Caco-2 (cell line): ENCODE results near the gene PRELID3B. TPM values are rescaled to one million over a fixed set of nuclear protein-coding genes. Genes with fewer than 3 reads are reported as not detected.

Source experiments
- BruUV-seq: library from RNA; stranded (reverse); fragments of 400-500 nt; replicated peaks from 2 replicates; lab custom pipeline; 2021; lab: Mats Ljungman, UMichigan
- CTCF ChIA-PET: fragments of 300-600 bp; sonication (Branson Sonifier 250); formaldehyde crosslinking; loops from one replicate; lab custom pipeline; 2022; ENCODE audit warnings: antibody characterized with exemption; lab: Charles Lee
- POLR2A ChIA-PET: fragments of 300-600 bp; sonication (Branson Sonifier 250); formaldehyde crosslinking; loops from one replicate; lab custom pipeline; 2022; ENCODE audit warnings: antibody characterized with exemption; lab: Charles Lee
- DNase-seq, 2 experiments: peaks; one replicate each; pipeline versions ENCODE4 v3.0.0 to v3.0.0-alpha.2; 2020 to 2022
- H3K27me3 ChIP-seq: replicated peaks from 2 replicates; pipeline ENCODE4 v1.6.0; 2011; ENCODE audit warnings: low read length; ENCODE audit not compliant: control insufficient read depth, insufficient read depth
- H3K36me3 ChIP-seq: 2 replicates; pipeline ENCODE4 v1.5.1; 2011; ENCODE audit warnings: low read length; ENCODE audit not compliant: control insufficient read depth, insufficient read depth
- H3K4me1 ChIP-seq: fragments of 250-450 bp; sonication (Bioruptor Pico); 2 replicates; pipeline ENCODE4 v1.5.1; 2020; ENCODE audit warnings: mild to moderate bottlenecking
- H3K4me3 ChIP-seq: 2 replicates; pipeline ENCODE4 v1.5.1; 2011; ENCODE audit warnings: low read depth, mild to moderate bottlenecking, control low read depth, low read length
- H3K9me3 ChIP-seq: fragments of 250-450 bp; sonication (Bioruptor Pico); 2 replicates; pipeline ENCODE4 v1.5.1; 2020; ENCODE audit warnings: mild to moderate bottlenecking, moderate library complexity
- H3K27ac Mint-ChIP-seq: one replicate; pipeline ENCODE4 v1.8.0; 2022; ENCODE audit warnings: mixed read lengths; ENCODE audit not compliant: unreplicated experiment
- H3K27me3 Mint-ChIP-seq: one replicate; pipeline ENCODE4 v1.8.0; 2022; ENCODE audit warnings: mixed read lengths; ENCODE audit not compliant: insufficient read depth, unreplicated experiment
- H3K36me3 Mint-ChIP-seq: one replicate; pipeline ENCODE4 v1.8.0; 2022; ENCODE audit warnings: mild to moderate bottlenecking, mixed read lengths; ENCODE audit not compliant: insufficient read depth, unreplicated experiment
- H3K4me1 Mint-ChIP-seq: one replicate; pipeline ENCODE4 v1.8.0; 2022; ENCODE audit warnings: low read depth, mixed read lengths; ENCODE audit not compliant: unreplicated experiment
- H3K4me3 Mint-ChIP-seq: one replicate; pipeline ENCODE4 v1.8.0; 2022; ENCODE audit warnings: mild to moderate bottlenecking, moderate library complexity, mixed read lengths; ENCODE audit not compliant: unreplicated experiment
- H3K9me3 Mint-ChIP-seq: one replicate; pipeline ENCODE4 v1.8.0; 2022; ENCODE audit warnings: mixed read lengths; ENCODE audit not compliant: unreplicated experiment
- intact Hi-C: fragments of 100-400 bp; cut with micrococcal nuclease; formaldehyde crosslinking; loops from one replicate; pipeline ENCODE4 v1.10.0; 2022; ENCODE audit not compliant: unreplicated experiment
- total RNA-seq: library from RNA; stranded (reverse); gene quantifications from 2 replicates; pipeline ENCODE4 v1.2.3, GENCODE V29; 2022
- TF ChIP-seq, protein P1 (sequence below), 2 experiments: fragments of 200-600 bp in 1 of 2; IDR thresholded peaks; 1 replicate in 1 of 2; 2 replicates in 1 of 2; pipeline versions ENCODE4 v1.5.1 to v1.8.0; 2011 to 2022; ENCODE audit warnings: antibody characterized with exemption in 1 of 2, control low read depth in 1 of 2, inconsistent platforms in 1 of 2, low read depth in 1 of 2, low read length in 1 of 2, mild to moderate bottlenecking in 1 of 2, moderate library complexity in 1 of 2; ENCODE audit not compliant: insufficient read depth in 1 of 2, severe bottlenecking in 1 of 2, unreplicated experiment in 1 of 2

Gene PRELID3B
- total RNA-seq, 1 experiment from 2014 or later = 171 TPM

DNA sequence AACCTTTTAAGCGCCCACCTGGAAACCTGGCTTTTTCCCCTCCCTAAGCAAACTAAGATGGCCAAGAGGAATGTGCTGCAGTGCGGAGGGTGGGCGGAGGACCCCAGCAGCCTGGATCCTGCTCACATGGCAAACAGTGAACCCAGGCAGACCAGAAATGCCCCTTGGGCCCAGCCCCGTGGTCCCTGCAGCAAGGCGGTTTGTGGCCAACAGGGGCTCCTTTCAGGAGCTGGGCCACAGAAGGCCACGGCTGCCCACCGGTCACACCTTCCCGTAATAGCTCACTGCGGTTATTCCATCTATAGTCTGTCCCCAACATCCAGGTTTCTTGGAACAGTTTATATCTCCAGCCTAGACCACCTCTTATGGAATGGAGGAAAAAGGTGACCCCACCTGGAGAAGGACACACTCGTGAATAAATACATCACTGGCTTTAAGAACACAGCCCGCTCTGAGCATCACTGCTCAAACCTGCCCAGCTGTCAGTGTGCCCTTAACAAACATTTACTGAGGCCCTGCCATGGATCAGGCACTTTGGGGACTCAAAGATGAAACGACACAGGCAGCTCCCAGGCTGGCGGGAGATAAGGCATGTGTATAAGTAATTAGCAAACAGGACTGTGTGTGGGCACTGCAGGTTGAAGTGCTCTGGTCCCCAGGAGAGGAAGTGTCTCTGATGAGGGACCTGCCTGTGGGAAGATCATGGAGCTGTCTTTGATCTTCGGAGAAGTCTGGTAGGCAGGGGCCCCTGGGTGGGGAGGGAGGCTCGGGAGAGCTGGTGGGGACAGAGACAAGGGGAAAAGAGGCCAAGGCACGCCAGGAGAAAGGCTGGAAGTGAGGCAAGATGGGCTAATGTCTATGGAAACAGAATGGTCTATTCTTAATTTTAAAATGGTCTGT, 26.5 kb downstream of the PRELID3B start:
- H3K27me3 ChIP-seq = no peaks in the 10 kb centered on the region
- Mint-ChIP-seq H3K27me3 (no peaks in the 10 kb centered on the region), H3K9me3 (no peaks in the 10 kb centered on the region), H3K4me1 (peaks cover 28% of the 10 kb centered on the region), H3K4me3 (no peak overlapping the region), H3K36me3 (peaks cover 6% of the 10 kb centered on the region), H3K27ac (no peak overlapping the region)
- H3K9me3 ChIP-seq = no peaks in the 10 kb centered on the region
- CTCF ChIA-PET = interaction anchor here (1.0 to 1.5 kb wide), 3 partner anchors 16 to 206 kb away, joined by 4 to 6 read pairs (median 4); partner anchors contain the start of gene ATP5F1E
- no TSS peak for BruUV-seq
- intact Hi-C loops = loop anchor here (1.0 kb wide), 2 partner anchors 16 to 26 kb away; partner anchors contain the start of genes ATP5F1E and PRELID3B
- no peak overlapping the region for H3K4me3 ChIP-seq
- TF ChIP-seq, protein P1, sequence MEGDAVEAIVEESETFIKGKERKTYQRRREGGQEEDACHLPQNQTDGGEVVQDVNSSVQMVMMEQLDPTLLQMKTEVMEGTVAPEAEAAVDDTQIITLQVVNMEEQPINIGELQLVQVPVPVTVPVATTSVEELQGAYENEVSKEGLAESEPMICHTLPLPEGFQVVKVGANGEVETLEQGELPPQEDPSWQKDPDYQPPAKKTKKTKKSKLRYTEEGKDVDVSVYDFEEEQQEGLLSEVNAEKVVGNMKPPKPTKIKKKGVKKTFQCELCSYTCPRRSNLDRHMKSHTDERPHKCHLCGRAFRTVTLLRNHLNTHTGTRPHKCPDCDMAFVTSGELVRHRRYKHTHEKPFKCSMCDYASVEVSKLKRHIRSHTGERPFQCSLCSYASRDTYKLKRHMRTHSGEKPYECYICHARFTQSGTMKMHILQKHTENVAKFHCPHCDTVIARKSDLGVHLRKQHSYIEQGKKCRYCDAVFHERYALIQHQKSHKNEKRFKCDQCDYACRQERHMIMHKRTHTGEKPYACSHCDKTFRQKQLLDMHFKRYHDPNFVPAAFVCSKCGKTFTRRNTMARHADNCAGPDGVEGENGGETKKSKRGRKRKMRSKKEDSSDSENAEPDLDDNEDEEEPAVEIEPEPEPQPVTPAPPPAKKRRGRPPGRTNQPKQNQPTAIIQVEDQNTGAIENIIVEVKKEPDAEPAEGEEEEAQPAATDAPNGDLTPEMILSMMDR (IDR thresholded peaks at IDR 0.05; ENCODE audit: insufficient read depth in 1 of 2, low read depth in 1 of 2, low read length in 1 of 2, severe bottlenecking in 1 of 2, unreplicated experiment in 1 of 2) = no peak
- H3K4me1 ChIP-seq = peaks cover 17% of the 10 kb centered on the region
- DNase-seq = peak; percentile 69 to 82
- POLR2A ChIA-PET = interaction anchor here (1.0 to 4.0 kb wide), 2 partner anchors 16 to 32 kb away, joined by 3 to 19 read pairs; partner anchors contain the start of gene ATP5F1E
- no peaks in the 10 kb centered on the region for H3K36me3 ChIP-seq

DNA sequence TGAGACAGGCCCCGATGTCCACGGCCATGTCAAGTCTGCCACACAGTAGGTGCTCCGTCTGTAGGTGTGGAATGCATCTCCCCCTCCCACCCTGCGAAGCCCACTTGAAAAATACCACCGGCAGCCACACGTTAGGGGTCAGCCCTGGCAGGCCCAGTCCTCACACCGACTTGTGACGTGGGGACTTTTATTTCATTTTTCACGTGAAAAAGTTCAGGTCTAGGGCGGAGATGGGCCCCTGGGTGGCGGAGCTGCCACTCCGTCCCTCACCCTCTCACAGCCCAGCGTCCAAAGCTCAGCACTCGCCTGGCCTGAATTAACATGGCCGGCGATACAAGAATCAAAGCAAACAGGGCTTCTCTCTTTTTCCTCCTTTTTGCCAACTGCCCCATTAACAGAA, 27.2 kb downstream of the PRELID3B start:
- Mint-ChIP-seq H3K4me3 (no peak overlapping the region), H3K9me3 (no peaks in the 10 kb centered on the region), H3K27ac (no peak overlapping the region), H3K27me3 (no peaks in the 10 kb centered on the region), H3K36me3 (peaks cover 6% of the 10 kb centered on the region), H3K4me1 (peaks cover 28% of the 10 kb centered on the region)
- TF ChIP-seq, protein P1 (IDR thresholded peaks at IDR 0.05; ENCODE audit: insufficient read depth in 1 of 2, low read depth in 1 of 2, low read length in 1 of 2, severe bottlenecking in 1 of 2, unreplicated experiment in 1 of 2) = no peak
- Histone ChIP-seq H3K4me3 (no peak overlapping the region), H3K9me3 (no peaks in the 10 kb centered on the region), H3K4me1 (peaks cover 17% of the 10 kb centered on the region), H3K27me3 (no peaks in the 10 kb centered on the region), H3K36me3 (no peaks in the 10 kb centered on the region)
- POLR2A ChIA-PET = interaction anchor here (4.0 kb wide), 1 partner anchor 17 kb away, joined by 19 read pairs; the partner anchor contains the start of gene ATP5F1E
- intact Hi-C loops = no loop called here
- BruUV-seq = no TSS peak
- CTCF ChIA-PET = no interaction called here
- DNase-seq = no peak

DNA sequence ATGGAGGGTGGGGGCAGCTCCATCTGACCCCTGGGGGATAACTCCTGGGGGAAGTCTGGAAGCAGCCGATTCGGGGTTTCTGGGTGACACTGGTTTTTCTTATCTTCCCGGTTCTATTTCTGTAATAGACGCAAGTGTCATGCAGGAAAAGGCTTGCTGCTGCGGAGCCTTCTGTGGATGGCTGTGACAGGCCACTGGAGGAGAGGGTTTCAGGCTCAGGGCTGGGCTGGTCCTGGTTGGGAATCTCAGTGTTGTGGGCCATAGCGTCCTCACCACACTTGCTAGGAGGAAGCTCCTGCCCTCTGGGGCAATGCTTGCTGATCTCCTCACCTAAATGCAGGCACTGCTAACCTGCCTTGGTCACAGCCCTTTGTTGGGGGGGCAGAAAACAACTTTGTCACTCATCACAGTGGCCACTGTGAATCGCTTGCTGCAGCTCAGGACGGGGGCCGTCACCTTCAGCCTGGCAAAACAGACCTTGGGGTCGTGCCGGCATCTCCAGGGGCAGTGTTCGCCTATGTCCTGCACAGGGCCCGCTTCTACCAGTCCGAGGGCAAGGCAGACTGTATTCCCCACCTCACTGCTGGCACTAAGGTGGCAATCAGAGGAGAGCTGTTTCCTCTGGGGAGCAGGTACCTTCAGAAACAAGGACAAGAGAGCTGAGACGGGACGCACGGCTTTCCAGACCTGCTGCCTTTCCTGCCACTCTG, 27.8 kb downstream of the PRELID3B start:
- no peak for DNase-seq
- intact Hi-C loops = no loop called here
- Mint-ChIP-seq H3K27me3 (no peaks in the 10 kb centered on the region), H3K36me3 (peaks cover 6% of the 10 kb centered on the region), H3K9me3 (no peaks in the 10 kb centered on the region), H3K4me3 (no peak overlapping the region), H3K27ac (no peak overlapping the region), H3K4me1 (peaks cover 28% of the 10 kb centered on the region)
- Histone ChIP-seq H3K4me1 (peaks cover 17% of the 10 kb centered on the region), H3K36me3 (no peaks in the 10 kb centered on the region), H3K27me3 (no peaks in the 10 kb centered on the region), H3K4me3 (no peak overlapping the region), H3K9me3 (no peaks in the 10 kb centered on the region)
- no TSS peak for BruUV-seq
- TF ChIP-seq, protein P1 (IDR thresholded peaks at IDR 0.05; ENCODE audit: insufficient read depth in 1 of 2, low read depth in 1 of 2, low read length in 1 of 2, severe bottlenecking in 1 of 2, unreplicated experiment in 1 of 2) = no peak
- ChIA-PET POLR2A (interaction anchor here (4.0 kb wide), 1 partner anchor 17 kb away, joined by 19 read pairs; the partner anchor contains the start of gene ATP5F1E), CTCF (no interaction called here)
